GM19193 (cell line): ENCODE measurements around the gene GABRB1.

Experiments used
- POLR2A ChIP-seq: IDR thresholded peaks from 4 replicates; pipeline ENCODE4 v1.6.1; 2011; ENCODE audit not compliant: insufficient read depth, insufficient read length; ENCODE audit errors: extremely low read depth

The GABRB1 gene

DNA sequence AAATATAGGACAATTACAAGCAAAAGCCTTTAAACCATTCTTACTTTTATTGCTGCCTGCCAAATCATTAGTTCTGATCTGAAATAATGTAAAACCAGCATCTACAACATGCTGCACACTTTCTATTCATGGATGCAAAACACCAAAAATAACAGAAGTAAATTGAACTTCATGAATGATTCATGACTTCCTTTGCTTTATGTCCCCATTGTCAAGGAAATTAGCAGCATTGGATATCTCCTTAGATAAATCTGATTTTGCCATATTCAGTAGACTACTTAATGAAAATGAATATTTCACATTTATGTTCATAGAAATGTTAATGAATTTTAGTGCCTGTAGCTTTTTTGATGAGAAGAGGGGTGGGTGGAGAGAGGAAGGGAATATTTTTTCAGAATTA lies 299.5 kb downstream of the GABRB1 start:
- TF ChIP-seq POLR2A, result no peak

DNA sequence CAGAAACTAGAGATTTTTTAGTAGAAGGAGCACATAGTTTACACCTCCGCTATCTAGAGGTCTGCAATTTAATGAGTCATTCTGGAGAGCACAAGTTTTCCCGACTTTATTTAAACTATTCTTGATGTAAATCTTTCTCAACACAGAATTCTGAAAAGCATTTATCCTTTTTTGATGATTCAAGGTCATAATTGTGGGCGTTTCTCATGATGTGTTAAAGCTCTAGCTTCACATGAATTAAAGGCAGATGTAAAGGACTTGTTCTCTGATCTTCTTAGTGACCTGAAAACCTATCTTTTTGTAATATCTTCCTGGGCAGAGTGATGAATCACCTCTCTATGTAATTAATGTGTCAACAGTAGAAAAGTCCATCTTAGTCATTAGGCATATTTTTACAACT lies 303.3 kb downstream of the GABRB1 start:
- no peak for TF ChIP-seq POLR2A

DNA sequence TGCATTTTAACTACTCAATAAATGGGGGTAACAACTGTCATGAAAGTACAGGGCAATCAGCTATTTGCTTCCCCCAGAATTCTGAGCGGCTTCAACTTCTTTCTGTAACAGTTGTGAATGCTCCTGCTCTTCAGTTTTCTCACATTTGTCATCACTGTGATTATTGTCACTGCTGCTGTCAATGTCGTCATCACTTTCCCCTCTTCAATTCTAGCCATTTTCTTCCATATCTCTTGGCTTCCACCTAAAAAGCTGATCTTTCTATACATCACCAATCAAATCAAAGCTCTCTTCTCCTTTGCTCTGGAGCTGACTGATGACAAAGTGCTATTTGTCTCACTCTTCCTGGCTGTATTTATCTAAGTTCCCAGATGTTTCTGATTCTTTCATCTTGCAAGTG lies 306.5 kb downstream of the GABRB1 start:
- TF ChIP-seq POLR2A, result no peak

DNA sequence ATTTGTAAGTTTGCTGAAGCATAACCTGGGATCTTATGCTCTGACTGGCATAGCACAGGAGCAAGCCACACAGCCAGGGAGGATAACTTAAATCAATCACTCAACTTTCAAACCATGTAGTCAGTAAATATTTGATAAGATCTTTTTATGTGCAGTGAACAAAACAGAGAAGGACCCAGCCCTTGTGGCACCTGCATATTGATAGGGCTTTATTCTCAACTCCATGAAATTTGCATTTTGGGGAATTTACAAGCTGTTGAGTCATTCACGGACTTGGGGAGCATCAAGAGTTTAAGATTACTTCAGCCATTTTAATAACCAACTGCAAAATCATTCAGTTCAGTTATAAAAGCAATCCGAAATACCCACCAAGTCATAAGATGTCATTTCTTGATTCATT lies 309.5 kb downstream of the GABRB1 start:
- no peak for TF ChIP-seq POLR2A

DNA sequence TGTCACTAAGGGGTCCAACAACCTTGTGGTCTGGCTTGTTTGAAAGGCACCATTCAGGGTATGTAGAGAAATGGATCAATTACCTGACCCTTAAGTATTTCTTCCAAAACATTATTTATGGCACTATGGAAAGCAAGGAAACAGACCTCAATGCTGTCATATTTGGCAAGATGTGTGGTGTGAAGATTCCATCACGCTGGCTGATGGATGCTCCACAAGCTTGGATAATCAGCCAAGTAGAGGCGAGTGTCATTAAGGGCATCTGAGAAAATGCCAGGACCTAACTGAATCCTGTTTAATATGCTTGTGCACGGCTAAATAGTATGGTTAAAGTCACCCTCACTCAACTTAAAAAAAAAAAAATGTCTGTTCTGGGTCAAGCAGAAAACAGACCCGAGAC lies 311.4 kb downstream of the GABRB1 start:
- no peak for TF ChIP-seq POLR2A

DNA sequence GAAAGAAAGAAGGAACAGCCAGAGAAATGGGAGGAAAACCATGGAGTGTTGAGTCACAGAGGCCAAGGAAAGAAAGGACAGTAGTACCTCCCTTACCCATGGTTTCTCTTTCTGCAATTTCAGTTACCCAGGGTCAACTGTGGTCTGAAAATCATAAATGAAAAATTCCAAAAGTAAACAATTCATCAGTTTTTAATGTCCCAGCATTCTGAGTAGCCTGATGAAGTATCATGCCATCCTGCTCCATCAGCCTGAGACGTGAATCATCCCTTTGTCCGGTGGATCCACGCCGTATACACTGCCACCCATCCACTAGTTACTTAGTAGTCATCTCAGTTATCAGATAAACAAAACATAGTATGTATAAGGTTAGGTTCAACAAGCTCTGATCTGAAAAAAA lies 318.0 kb downstream of the GABRB1 start:
- TF ChIP-seq POLR2A, result no peak

DNA sequence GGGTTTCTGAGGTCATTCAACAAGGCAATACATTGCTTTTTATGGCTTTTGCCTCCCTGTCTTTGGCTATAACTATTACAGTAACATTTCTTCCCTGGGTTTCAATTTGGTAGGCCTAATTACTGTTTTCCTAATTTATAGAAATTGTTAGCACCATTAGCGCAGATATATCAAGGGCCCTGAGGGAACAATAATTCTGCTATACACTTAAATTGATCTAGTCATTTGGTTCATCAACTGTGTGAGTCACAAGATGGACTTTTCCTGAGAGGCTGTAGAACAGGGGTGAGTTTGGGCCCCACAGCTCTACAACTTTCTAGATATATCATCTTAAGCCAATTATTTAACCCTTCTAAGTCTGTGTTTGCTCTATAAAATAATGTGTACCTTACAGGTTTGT lies 324.2 kb downstream of the GABRB1 start:
- TF ChIP-seq POLR2A, result no peak

DNA sequence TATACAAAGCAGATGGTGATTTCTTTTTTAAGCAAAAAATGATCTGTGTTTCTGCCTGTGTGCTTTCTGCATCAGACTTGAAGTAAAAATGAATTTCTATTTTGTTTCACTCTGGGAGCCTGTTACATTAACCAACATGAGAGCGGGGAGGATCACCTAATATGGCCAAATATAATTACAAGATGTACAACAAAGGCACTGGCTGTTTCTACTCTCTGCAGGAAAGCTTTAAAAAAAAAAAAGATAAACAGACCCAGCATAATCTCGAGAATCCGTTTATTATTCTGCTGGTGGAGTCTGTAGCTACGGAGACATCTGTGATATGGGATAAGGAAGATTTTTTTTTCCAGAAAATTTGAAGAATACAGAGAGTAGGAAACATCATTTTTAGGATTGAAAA lies 328.5 kb downstream of the GABRB1 start:
- no peak for TF ChIP-seq POLR2A

DNA sequence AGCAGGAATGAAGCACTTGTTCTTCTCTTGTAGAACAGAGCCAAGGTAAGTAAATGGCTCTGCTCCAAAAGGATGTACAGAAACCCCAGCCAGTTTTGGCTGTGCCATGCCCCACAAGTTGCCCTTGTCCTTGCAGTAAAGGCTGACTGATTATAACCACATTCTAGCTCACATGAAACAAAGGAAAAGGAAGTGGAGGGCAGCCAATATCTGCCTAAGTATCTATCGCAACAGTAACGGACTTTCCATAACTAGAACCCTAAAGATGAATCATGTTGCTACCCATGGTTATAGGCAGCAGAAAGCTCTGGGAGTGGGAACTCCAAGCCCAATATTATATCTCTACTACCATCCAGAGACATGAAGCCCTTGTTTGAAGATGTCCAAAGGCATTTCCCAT lies 336.4 kb downstream of the GABRB1 start:
- no peak for TF ChIP-seq POLR2A

DNA sequence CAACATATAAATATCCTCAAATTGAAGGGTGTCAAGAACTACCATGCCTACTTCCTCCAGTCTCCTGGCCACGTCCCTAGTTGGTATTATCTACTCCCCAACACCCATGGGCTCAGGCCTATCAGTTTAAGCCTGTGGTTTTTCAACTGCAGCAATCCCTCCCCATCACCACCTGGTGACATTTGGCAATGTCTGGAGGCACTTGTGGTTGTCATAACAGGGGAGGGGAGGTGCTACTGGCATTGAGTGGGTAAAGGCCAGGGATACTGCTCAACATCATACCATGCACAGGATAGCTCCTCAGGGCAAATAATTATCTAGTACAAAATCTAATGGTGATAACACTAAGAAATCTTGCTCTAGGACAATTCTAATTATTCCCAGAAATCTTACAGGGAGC lies 336.8 kb downstream of the GABRB1 start:
- TF ChIP-seq POLR2A, result no peak

DNA sequence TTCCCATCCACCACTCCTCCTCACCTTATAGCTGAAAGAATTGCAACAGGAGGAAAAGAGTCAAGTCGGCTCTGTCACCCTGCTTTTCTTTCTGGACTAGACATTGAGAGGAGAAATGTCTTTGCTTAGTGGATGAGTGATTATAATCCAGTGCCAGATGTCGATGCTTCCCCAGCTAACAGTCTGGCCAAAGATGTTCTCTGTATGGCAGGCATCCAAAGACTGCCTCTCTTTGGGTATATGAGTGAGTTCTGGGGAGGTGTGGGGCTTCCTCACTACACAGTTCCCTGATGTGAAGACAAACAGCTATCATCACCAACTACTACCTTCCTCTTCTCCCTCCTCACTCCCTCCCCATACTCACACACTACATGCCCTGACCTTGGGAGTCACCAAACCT lies 341.2 kb downstream of the GABRB1 start:
- no peak for TF ChIP-seq POLR2A

DNA sequence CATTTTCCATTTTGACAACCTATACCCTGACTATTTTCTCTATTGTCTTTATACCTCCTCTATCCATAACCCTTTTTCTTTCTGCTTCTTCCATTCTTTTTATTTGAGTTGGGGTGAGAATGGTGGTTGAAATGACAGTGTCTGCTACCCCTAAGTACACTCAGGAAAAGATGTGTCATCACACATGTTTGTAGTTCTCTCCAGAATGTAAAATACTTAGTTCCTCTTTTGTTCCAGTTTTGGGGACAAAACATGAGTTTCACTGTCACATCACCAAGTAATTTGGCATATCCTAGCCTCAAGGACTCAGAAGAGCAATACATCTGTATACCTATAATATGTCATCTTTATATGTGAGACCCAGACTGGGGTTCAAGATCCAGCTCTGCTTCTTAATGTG lies 341.8 kb downstream of the GABRB1 start:
- TF ChIP-seq POLR2A, result no peak

DNA sequence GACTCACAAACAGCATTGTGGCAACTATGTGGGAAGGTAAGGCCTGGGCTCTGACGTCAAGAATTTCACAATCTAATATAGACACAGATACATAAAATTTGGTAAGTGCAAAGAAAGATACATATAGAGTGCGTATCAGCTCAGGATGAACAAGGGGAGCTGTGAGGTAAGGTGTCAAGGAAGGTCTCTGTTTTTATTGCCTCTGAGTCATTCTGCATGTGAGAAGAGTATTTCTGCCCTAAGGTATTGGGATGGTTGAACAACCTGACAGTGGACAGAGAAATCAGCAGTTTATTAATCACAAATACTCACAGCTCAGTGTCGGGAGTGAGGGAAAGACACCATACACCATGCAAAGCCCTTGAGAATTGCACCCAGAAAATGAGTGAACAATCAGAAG lies 342.3 kb downstream of the GABRB1 start:
- no peak for TF ChIP-seq POLR2A

DNA sequence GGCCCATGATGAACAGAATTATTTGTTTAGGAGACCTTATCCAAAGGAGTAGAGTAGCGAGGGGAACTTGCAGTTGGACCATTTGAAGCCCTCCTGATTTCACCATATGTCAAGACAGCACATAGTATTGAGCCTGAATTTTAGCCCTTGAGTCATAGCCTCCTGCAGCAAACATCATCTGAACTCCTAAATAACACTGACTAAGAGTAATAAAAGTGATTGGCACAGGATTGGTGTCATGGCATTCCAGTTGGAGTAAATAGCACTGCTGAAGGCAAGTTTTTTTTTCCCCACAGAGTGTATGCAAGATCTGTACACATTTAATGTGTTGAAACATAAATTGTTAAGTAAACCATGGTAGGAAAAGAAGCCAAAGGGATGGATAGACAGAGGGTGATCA lies 343.1 kb downstream of the GABRB1 start:
- TF ChIP-seq POLR2A, result no peak

DNA sequence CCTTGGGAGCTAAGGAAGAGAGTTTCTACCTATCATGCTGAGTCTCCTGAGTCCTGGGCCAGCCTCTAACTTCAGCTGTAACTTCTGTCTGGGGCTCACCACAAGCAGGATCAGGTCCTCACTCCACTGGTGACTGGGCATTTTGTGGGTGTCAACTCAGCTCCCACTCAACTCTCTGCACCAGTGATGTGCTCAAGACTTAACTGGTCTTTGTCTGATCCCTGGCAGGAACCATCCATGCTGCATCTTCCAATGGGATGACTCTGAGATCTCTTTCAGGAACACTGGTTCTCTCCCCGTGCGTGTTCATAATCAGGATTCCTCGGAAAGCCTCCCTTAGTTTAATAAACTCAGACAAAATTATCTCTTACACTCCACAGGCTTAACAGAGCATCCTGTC lies 349.8 kb downstream of the GABRB1 start:
- no peak for TF ChIP-seq POLR2A

DNA sequence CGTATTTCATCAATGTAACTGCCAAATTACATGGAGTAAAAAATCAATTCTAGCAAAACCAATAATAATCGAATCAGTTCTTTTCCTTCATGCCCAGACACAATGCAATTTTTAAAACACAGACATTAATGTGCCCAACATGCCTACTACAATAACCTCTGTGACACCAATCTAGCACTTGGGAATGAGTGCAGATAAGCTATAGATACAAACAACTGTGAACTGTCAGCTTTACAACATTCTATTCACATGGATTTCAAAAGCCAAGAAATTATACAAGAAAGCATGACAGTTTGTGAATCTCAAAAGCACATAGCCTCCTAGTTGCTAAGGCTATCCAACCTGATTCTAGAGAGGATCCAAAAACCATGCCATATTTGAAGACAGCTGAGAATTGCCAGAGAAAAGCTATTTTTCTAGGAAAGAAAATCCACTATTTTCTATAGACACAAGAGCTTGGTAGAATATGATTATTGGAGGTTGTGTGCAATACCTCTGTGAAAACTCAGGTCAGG lies 351.5 kb downstream of the GABRB1 start:
- TF ChIP-seq POLR2A, result no peak

DNA sequence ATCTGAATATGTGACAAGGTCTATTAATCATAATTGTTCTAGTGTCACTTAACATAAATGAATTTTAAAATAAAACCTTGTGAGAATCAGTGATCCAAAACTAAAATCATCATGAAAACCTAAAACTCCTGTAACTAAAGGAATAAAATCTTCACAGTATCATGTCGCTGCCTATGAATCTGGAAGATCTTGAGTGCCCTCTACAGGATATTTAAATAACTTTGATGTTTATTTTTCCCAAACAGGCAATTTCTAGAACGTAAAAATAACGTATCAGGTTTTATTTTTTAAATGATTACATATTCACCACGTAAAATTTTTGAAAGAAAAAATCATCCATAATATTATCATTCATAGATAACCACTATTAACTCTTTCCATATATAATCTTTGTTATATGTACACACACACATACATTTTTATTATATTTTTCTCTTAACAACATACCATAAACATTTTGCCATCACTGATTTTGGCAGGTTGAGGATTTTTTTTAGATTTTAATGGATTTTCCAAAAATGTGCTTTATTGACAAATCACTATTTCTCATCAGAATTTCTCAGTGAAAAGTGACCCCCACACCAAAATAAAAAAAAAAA lies 352.6 kb downstream of the GABRB1 start:
- no peak for TF ChIP-seq POLR2A
